Renal cortical epithelial cell (primary cell): ENCODE measurements around the gene EDN1. TPM values are rescaled to one million over a fixed set of nuclear protein-coding genes. Genes with fewer than 3 reads are reported as not detected.

ENCODE experiments used
- DNase-seq: peaks from one replicate; pipeline ENCODE4 v3.0.0-alpha.2; 2011; ENCODE audit warnings: low read depth
- total RNA-seq: library from RNA; depleted of rRNA; stranded (reverse); fragments of >200 nt; gene quantifications from 2 replicates; pipeline ENCODE4 v1.2.3, GENCODE V29; 2014

EDN1 gene
- total RNA-seq, 1 donor from 2014 or later, result 82.5 TPM

- DNase-seq, result no peak
These were observed 19.5 kb upstream of the EDN1 start for GRCh38 chr6:12270551-12271230.

DNA sequence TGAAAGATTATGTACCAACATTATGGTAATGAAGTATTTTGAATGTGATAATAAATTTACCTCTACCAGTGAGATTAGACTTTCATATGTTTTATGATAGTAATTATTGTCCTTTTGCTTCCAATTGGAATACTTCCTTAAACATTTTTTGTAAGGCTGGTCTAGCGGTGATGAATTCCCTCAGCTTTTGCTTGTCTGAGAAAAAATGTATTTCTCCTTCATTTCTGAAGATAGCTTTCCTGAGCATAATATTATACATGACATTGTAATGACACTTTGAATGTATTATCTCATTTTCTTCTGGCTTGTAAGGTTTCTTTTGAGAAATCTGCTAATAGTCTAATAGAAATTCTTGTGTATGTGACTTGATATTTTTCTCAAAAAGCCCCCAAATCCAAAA is 18.6 kb upstream of the EDN1 start:
- DNase-seq, result no peak

GRCh38 chr6:12271997-12272396 is 18.2 kb upstream of the EDN1 start:
- no peak for DNase-seq

- peak; percentile 30 for DNase-seq
These were observed 15.1 kb upstream of the EDN1 start for GRCh38 chr6:12275107-12275506.

DNA sequence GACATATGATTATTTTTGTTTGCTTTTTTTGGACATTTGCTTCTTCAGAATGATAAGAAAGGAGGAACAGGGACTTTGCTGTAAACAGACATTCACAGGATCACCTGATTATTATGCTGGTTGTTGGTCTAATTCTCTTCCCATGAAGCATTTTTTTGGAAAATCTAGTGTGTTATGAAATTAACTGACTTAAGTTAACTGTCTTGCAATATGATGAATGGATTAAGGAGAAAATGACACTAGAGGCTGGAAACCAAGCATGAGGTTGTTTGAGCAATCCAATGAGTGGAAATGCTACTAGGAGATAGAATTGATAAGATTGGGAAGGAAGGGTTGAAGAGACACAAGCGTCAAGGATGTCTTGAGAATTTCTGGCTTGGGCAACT is 13.2 kb upstream of the EDN1 start:
- DNase-seq, result no peak

GRCh38 chr6:12277386-12277785 is 12.8 kb upstream of the EDN1 start:
- no peak for DNase-seq

GRCh38 chr6:12278915-12279314 is 11.2 kb upstream of the EDN1 start:
- no peak for DNase-seq

GRCh38 chr6:12279322-12280091 is 10.7 kb upstream of the EDN1 start:
- DNase-seq, result no peak

DNA sequence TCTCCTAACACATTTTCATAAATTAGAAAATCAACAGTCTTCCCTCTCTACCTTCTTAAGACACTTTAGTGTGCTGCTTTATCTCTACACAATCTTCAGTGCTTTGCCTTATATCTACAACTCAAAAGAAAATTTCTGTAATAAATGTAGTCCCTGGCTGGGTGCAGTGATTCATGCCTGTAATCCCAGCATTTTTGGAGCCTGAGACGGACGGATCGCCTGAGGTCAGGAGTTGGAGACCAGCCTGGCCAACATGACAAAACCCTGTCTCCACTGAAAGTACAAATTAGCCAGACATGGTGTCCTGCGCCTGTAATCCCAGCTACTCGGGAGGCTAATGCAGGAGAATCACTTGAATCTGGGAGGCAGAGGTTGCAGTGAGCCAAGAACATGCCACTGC is 9.7 kb upstream of the EDN1 start:
- no peak for DNase-seq

- DNase-seq, result no peak
These were observed 9.3 kb upstream of the EDN1 start for GRCh38 chr6:12280902-12281301.

DNA sequence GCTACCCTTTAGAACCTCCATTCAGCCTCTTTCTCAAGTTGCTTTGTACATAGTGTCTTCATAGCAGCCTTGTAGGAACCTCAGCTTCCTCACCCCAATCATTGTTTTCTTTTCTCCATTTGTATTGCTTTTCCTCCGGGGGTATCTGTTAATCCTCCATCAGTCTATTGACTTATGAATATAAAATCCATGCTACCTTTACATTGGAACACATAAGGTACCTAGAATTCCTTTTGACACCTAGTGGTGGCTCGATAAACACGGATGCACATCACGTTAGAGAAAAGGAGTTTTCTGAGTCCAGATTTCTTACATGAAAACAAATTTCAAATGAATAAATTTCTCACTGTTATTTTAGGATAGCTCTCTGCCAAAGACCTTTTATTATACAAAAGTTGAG is 6.3 kb upstream of the EDN1 start:
- no peak for DNase-seq

DNA sequence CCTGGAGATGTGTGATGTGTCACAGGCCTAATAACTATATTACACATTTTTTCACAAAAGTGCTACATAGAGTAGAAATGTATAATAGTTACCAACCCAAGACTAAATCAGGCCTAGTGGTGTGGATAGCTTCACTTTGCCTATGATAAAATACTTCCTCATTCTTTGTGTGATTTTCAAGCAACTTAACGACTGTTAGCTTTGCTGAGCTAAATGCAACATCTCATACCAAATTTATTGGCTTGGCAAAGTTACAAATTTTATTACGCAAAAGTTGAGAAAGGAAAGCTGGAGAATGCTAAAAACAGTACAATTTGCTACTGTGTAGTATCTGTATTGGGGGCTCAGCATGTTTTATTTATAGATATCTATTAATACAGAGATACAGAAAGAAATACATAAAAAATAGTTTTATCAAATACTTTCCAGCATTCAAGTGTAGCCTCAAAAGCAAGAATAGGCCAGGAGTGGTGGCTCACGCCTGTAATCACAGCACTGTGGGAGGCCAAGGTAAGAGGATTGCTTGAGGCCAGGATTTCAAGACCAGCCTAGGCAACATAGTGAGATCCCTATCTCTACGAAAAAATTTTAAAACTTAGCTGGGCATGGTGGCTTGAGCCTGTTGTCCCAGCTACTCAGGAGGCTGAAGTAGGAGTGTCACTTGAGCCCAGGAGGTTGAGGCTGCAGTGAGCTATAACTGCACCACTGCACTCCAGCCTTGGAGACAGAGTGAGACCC is 3.6 kb upstream of the EDN1 start:
- DNase-seq, result peak; percentile 67

GRCh38 chr6:12288211-12288618 is 1.9 kb upstream of the EDN1 start:
- DNase-seq, result no peak

DNA sequence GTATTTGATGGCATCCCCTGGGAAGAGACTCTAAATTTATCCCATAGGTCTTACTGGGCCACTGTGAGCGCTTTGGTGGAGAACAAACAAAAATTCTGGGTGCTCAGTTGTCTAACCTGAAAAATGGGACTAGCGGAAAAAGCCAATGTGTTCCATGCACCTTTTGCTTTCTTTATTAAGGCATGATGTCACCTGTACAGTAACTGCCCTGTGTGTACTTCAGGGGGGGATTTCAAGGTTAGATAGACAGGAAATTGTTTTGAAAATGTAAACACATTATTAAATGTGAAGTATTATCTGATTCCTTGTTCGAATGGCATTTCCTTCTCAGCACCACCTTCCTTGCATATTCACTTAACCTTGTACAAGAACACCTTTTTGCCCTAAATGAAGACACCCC is 1.2 kb upstream of the EDN1 start:
- DNase-seq, result no peak

GRCh38 chr6:12289365-12289919 is 719 bp upstream of the EDN1 start:
- peak; percentile 67 for DNase-seq

GRCh38 chr6:12291071-12291838 is 1.1 kb downstream of the EDN1 start:
- DNase-seq, result no peak

DNA sequence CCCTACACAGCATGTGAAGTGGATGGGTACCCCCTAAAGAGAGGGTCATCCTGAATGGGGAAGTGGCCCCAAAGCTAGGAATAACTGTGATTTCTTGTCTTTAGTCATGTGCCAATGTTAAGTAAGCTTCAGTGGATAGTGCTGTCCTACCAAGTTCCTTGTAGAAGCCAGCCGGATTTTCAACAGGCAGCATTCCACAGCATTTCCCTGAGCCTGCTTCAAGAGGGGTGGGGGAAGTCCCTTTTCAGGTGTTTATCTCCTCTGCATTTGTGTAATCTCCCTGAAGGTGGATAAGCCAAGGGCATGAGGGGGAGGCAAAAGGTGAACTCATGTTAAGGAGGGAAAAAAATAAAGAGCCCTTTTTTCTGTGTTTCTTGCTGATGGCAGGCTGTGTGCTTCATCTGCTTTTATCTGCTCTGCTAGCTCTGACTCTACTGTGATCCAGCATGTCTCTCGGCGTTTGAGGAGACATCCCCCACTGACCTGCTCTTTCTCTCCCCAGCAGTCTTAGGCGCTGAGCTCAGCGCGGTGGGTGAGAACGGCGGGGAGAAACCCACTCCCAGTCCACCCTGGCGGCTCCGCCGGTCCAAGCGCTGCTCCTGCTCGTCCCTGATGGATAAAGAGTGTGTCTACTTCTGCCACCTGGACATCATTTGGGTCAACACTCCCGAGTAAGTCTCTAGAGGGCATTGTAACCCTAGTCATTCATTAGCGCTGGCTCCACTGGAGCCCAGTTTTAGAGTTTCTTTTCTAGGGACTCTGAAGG is 1.9 kb downstream of the EDN1 start:
- DNase-seq, result peak; percentile 70

DNA sequence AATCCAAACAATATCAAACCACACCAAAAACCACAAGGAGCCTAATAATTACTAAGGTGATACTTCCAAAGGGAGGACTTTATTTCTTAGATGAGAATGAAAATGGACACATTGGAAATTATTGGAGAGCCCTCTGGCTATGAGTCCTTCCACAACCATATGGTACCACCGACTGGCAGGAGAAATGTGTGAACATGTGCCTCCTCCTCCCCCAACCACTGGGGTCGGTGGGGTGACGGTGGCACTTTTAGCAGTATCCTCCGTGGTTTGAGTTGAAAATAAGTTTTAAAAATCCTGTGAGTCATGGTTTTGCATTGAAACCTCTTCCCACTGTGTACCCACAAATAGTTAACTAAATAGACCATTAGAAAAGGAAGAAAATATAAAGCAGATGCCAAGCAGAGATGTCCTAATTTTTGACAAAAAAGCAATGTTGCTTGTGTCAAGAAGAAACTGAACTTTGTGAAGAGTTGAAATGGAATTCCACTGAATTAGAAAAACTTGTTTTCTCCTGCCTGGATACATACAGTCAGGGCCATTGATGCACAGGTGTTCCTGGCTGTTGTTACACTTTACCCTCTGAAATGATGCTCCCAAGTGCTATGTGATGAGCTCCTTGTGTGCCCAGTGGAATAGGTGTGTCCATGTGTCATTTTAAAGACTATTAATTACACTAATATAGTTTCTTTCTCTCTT is 3.2 kb downstream of the EDN1 start:
- DNase-seq, result no peak

GRCh38 chr6:12293931-12294807 is 4.0 kb downstream of the EDN1 start:
- DNase-seq, result peak; percentile 32
